Stimulated activated CD4-positive, alpha-beta T cell treated with anti-CD3 and anti-CD28 coated beads, TNF-alpha, amount 100 ng/mL, for 4 hours (primary cell): ENCODE measurements around the gene NEK4.
"Not testable (repeated sequence)": the region's sequence is repeated elsewhere in the genome, so short reads cannot be mapped to it uniquely, and the experiment has no call there.

Source experiments
- DNase-seq, 3 experiments: peaks; one replicate each; pipeline ENCODE4 v3.0.0-alpha.2; 2020; ENCODE audit warnings: low read depth in 3 of 3

NEK4 gene

DNA sequence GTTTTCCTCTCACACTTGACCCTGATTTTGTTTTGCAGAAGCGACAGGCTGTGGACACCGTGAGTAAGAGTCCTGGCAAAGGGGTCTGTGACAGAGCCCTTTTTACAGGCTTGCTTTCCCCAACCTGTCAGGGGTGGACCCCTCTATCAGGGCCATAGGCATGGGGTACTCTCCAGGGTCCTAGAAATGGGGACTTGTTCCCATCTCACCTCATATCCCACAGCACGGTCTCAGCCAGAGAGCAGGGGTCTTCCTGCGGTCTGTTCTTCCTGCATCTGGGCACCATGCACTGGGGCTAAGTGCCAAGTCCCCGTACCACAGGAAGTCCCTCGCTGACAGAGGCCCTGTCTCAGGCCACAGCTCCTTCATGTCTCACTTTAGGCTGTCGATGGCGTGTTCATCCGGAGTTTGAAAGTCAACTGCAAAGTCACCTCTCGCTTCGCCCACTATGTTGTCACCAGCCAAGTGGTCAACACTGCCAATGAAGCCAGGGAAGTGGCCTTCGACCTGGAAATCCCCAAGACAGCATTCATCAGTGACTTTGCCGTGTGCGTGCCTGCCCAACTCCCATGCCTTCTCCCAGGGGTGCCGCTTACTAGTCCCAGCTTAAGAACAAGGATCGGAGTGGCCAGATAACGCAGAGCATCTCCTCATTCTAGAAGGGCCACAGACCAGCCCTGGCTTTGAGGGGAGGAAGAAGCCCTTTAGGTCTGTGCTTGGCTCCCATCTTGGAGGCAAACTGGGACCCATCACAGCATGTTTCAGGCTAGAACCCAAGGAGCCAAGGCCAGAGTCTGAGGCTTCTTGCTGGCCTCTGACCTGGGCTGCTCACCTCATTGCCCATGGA, 7.4 kb upstream of the NEK4 start:
- DNase-seq, result no peak

DNA sequence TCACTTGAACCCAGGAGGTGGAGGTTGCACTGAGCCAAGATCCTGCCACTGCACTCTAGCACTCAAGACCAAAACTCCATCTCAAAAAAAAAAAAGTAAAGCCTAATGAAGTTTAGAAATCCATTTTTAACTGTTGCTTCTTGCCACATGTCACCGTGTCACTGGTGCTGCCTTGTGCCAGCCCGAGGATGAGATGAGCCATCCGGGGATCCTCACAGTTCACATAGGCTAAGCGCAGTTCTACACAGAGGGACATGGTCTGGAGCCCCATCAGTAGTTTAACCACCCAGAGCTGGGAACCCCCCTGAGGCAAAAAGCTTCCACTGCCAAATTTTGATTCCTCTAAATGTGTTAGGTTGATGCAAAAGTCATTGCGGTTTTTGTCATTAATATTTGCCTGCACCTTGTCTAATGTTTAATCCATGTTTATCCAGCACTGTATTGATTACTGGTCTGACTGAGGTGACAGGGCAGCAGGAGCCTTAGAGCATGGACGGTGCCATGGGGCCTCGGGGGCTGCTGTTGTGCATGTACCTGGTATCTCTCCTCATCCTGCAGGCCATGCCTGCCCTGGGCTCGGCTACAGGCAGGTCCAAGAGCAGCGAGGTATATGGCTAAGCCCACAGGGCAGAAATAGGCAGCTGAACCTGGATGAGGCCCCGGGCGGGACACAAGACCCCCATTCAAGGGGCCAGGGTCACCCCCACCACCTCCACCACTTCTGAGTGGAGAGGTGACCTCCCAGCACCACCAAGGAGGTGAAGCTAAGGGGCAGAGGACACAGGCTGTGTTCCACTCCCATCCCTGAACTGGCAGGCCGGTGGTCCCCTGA, 6.6 kb upstream of the NEK4 start, which contains the start of gene ITIH1:
ITIH1 (plus strand) TSS at position 473 of the 832 bp plus-strand sequence; CDS start at position 490, 17 bp downstream.
- DNase-seq, result no peak

DNA sequence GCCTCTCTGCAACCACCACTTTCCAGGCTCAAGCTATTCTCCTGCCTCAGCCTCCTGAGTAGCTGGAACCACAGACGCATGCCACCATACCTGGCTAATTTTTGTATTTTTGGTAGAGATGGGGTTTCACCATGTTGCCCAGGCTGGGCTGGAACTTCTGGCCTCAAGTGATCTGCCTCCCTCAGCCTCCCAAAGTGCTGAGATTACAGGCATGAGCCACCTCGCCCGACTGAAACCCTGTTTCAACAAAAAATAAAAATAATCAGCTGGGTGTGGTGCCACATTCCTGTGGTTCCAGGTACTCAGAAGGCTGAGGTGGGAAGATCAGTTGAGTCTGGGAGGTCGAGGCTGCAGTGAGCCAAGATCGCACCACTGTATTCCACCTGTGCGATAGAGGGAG, 5.7 kb upstream of the NEK4 start:
- not testable (repeated sequence) for DNase-seq

DNA sequence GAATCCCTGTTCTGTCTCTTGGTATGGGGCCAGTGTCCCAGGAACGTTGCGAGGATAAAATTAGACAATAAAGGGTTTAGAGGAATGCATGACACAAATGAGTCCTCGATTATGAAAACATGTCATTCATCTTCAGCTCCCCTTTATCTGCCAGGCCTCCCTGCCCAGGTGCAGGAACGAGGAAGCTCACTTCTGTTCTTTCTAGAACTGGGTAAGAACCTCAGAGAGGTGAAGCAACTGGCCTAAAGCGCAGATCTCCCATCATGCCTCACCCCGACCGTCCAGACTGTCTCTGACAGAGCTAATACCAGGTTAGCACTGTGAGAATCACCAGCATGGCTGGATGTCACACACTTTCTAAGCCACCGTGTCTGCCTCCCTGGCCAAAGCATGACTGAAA, 5.1 kb upstream of the NEK4 start:
- no peak for DNase-seq

DNA sequence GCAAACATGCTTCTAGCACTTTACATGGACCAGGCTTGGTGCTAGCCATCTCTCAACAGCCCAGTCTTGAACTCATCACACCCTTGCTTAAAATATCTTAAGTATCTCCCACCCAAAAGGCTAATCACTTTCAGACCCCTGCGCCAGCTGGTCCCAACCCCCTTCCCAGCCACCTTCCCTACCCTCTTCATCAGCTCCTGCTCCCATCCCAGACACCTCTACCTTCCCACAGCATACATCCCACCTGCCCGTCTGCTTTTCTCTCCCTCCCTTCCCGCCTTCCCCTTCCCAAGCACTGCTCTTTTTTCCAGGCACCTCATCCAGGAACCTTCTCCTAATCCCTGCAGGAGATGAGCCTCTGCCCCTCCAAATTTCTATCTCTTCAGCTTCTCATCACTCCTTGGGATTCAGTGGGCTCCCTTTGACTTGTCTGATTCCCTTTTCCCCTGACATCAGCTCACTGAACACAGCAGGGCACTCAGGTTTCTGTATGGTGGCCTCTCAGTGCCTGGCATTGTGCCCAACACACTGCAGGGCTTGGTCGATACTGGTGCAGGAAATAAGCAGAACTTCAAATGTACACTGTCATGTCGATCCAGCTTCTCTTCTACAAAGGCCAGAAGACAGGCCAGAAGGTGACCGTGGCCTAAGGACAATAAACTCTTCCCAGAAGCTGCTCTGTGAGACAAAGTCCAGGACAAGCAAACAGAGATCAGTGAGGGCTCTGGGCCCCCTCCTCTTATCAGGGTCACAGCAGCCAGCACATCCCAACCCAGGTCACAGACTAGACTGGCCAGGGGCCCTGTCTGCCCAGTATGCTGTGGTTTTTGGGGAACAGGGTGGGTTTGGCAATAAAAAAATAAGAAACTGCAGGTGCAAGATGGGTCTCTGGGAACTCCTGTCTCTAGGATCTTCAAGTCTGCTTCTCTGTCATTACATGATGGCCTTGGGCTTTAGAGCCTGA, 4.4 kb upstream of the NEK4 start:
- no peak for DNase-seq

DNA sequence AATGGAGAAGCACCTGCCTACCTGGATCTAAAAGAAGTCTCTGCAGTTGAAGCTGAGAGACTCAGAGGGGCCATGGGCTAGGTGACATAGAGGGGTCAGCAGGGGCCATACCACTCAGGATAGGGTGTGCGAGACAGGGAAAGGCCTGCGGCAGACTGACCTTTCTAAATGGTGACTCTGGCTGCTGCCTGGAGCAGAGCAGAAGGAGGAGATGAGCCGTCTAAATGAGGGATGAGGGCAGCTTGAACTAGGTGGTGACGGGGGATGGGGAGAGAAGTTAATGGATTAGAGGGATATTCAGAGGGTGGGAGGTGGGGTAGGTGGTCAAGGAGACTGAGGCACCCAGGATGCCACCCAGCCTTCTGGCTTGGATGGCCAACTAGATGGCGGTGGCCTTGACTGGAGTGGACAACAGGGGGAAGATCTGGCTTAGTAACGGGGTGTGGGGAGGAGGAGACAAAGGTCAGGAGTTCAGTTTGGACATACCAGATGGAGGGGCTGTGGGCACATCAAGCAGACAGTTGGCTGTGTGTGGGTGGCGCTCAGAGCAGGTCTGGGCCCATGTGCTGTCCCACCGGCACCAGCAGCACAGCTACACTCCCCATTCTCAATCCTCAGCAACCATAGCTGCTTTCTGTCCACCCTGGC, 3.5 kb upstream of the NEK4 start:
- DNase-seq, result no peak

DNA sequence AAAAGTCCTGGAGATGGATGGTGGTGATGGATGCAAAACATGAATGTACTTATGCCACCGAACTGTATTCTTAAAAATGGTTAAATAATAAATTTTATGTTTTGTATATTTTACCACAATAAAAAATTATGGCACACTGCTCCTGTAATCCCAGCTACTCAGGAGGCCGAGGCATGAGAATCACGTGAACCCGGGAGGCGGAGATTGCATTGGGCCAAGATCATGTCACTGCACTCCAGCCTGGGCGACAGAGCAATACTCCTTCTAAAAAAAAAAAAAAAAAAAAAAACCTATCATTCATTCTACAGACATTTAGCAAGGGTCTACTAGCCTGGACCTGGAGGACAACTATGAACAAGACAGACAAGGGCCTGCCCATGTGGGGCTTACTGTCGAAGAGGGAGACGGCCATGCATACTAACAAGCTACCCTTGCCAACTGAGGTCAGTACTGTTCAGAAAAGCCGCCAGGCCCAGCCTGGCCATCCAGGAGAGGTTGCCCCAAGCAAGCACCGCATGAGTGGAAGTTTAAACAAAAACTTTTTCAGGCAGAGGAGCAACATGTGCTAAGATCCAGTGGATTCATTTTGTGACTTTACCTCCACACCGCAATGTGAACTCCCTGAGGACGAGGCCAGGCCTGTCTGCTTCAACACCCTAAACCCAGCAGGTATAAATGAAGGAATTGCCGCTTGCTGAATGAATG, 2.8 kb upstream of the NEK4 start:
- no peak for DNase-seq

DNA sequence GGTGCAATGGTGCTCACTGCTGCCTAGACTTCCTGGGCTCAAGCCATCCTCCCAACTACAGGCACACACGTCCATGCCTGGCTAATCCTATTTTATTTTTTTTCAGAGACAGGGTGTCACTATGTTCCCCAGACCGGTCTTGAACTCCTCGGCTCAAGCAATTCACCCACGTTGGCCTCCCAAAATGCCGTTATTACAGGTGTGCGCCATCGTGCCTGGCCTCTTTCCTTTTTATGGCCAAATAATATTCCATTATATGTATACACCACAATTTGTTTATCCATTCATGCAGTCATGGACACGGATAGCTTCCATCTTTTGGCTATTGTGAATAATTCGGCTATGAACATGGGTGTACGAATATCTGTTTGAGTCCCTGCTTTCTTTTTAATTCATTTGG, 962 bp upstream of the NEK4 start:
- DNase-seq, result no peak

DNA sequence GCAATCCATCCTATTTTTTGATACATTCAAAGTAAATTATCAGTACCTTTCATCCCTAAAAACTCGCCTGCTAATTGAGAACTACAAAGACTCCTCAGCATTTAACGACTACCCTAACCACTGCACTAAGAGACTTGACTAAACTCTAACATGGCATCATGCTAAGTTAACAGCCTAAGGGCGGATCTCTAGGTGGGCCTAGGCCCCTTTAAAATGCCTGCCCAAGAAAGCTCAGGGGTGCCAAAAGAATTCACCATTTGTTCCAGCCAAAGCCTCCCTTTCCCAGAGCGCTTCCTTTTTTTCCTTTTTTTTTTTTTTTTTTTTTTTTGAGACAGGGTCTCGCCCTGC, 568 bp upstream of the NEK4 start:
- DNase-seq, result no peak

DNA sequence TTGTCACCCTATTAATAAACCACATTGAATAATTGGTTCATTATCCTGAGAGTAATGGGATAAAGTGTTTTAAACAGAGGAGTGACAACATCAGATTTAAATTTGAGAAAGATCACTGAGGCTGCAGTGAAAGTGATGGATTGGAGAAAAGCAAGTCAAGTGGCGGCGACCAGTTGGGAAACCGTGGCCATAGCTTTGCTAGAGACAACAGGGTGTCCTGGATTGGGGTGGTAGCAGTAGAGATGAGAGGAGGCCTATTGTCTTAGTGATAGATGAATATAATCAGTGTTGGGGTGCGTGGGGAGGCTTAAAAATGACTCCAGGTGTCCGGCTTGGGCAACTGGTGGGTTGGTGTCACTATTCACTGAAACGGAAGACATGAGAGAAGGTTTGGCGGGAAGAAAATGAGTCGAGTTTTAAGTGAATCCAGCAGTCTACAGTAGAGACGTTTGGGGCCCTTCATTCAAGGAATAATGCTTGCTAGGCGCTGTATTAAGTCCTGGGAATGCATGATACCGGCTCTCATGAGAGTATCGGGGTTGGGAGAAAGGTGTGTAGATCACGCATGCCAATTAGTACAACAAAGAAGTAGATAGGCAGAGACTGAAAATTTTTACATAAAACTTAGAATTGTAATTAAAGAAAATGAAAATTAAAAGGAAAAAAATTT, 819 bp downstream of the NEK4 start:
- no peak for DNase-seq

DNA sequence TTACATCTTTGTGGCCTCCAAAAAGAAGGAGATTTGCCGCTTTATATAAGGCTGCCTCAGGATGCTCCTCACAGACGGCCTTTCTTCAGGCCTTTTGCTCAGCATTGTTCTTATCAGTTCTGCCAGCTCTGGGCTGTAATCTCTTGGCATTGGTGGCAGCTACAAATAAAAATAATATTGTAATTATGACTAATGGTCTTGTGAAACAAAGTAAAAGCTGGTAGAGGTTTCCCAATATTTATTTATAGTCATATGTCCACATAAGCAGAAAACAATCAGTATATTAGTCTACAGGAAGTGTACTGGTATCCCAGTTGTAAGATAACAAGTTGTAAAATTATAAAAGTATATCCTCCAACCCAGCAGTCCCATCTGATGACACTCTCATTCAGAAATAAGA, 7.3 kb downstream of the NEK4 start:
- DNase-seq, result no peak

DNA sequence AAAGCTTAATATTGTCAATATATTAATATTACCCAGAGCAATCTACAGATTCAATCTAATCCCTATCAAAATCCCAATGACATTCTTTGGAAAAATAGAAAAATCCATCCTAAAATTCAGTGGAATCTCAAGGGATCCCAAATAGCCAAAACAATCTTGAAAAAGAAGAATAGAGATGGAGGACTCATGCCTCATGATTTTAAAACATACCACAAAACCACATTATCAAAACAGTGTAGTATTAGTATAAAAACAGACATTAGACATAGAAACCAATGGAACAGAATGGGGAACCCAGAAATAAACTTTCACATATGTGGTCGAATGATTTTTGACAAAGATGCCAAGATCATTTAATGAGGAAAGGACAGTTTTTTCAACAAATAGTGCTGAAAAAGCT, 14.6 kb downstream of the NEK4 start:
- no peak for DNase-seq

DNA sequence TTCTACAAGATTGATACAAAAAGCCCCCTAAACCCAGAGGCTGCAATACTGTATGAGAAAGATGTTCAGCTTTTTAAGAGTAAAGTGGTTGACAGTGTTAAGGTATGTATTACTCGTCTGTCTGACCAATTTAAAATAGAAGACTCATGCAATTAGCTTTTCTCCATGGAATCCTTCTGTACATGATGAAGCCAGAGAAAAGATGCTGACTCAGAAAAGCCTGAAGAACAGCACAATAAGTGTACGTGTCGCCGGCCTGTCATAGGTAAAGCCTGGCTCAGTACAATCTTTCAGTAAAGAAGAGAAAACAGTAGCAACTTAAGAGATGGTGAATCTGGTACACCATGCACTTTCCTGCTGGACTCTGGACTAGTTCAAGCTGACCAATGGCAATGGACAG, 16.4 kb downstream of the NEK4 start:
- no peak for DNase-seq

DNA sequence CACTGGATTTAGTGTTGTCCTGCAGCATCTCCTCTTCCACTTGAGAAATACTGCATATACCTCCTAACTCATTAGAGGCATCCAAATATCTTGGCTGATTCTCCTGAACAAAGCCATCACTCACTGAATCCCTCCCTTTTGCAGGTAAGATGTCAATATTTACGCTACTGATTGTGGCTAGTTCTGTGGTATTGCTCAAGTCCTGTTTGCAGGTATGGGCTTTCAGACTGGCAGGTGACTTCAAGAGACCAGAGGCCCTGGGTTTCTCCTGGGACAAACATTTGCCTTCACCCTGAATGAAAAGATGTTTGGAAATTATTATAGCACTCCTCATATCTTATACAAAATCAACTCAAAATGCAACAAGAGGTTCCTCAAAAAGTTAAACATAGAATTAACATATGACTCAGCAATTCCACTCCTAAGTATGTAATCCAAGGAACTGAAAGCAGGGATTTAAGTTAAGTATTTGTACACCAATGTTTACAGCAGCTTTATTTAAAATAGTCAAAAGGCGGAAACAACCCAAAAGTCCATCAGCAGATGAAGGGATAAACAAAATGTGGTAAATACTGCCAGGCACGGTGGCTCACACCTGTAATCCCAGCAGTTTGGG, 18.6 kb downstream of the NEK4 start:
- DNase-seq, result no peak

DNA sequence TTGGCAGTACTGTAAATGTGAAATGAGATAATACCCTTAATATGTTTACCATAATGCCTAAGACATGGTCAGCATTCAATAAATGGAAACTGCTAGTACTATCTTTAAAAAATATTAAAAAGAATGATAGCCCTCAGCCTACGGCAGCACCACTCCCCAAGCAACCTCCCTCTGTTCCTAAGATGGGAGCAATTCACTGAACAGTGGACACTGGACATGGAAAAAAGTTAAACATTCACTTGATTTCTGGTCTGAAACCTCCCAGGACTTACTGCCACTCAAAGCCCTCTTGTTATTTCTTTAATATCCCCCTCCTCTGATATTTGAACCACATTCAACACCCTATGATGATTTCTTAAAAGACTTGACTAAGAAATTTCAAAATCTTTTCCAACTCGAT, 27.0 kb downstream of the NEK4 start:
- DNase-seq, result no peak

DNA sequence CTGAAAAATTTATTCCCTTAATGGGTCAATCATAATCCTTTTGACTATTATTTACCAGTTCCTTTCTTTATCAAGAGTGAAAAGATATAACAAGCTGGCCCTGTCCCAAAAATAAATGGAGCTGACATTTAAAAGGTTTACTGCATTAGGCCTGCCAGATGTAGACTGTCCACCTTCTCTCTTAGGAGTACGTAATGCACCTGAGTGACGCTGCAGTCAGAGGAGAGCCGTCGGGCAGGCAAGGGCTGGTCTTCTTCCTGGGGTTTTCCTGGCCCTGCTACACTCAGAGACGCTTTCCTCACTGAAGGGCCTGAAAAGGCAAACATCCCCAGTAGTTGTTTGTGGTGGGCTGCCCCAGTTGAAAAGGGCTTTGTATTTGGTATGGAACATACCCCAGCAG, 27.6 kb downstream of the NEK4 start:
- no peak for DNase-seq

DNA sequence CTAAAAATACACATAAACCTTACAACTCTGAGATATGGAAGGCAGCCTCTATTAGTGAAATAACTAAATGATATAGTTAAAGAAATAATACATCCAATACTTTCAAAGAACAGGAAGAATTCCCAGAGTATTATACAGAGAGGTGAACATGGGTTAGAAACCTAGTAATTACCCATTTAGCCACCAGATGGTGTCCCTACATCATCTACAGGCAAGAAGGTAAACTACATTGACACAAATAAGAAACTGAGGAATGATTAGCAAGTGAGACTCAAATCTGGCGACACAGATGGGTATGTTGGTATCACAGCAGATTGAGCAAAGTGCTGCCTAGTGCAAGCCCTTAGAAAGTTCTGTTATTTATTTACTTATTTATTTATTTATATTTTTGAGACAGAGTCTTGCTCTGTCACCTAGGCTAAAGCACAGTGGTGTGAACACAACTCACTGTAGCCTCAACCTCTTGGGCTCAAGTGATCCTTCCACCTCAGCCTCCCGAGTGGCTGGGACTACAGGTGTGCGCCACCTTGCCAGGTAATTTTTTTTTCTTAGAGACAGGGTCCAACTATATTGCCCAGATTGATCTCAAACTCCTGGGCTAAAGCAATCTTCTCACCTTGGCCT, 28.2 kb downstream of the NEK4 start:
- no peak for DNase-seq

DNA sequence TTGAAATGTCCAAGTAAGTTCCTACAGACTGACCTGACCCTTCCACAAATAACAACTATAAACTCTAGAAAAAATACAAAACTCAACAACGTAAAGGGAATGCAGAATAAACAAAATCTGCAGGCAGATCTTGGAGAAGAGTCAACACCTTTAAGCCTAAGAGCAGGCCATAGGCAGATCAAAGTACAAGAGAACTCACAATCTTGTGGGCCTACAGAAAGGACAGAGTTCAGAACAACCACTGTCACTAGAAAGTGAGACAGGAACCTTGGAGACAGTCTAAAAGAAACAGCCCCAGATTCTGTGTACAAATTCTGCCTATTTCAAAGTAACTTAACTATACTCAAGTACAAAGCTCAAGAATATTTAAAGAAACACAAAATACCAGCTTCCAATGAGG, 31.0 kb downstream of the NEK4 start:
- DNase-seq, result no peak

DNA sequence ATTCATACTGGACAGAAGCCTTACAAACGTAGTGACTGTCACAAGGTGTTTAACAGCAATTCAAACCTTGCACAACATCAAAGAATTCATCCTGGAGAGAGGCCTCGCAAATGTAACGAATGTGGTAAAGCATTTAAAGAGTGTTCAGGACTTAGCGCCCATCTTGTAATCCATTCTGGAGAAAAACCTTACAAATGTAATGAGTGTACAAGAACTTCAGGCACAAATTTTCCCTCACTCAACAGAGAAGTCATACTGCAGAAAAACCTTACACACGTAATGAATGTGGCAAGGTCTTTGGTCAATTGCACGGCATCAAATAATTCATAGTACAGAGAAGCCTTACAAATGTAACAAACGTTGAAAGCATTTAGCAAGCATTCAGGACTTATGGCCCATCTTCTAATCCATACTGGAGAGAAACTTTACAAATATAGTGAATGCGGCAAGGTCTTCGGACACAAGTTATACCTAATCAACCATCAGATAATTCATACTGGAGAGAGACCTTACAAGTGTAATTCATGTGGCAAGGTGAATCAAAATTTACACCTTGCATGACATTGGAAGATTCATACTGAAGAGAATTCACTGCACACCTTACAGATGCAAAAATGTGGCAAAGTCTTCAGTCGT, 37.4 kb downstream of the NEK4 start:
- DNase-seq, result no peak
